GM12801 (cell line): ENCODE data around the gene EBF3.

Source experiments
- TF ChIP-seq, protein P1 (sequence below): IDR thresholded peaks from one replicate; pipeline ENCODE4 v1.5.1; 2011; ENCODE audit warnings: control low read depth; ENCODE audit not compliant: insufficient read length; ENCODE audit errors: extremely low read depth

The EBF3 gene

DNA sequence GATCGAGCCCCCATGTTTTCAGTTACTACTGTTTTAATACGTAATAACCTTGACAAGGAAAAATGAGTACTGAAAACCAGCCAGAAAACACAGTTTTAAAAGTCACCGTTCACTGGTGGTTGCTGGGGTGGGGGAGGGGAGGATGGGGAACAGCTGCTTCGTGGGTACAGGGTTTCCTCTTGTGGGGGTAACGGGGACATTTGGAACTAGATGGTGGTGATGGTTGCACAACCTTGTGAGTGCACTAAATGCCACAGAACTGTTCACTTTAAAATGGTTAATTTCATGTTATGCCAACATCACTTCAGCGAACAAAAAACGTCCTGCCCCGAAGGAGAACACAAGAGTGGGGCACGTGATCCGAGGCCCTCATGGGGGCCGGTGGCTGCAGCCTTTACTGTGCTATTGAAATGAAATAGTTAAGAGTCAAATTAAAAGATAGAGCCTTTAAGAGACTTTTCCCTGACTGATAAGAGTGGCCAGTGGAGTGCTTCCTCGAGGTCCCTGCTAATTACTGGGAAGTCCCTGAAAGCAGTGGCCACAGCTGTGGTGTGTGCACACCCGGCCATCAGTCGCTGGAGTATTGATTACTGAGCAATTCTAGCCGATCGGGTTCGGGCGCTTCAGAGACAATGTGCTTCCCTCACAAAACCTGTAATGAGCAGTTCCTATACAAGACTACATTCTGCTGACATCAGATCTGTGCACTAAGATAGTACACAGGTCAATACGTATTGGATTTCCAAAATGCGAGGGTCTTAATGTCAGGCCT lies 80.3 kb downstream of the EBF3 start:
- TF ChIP-seq, protein P1, sequence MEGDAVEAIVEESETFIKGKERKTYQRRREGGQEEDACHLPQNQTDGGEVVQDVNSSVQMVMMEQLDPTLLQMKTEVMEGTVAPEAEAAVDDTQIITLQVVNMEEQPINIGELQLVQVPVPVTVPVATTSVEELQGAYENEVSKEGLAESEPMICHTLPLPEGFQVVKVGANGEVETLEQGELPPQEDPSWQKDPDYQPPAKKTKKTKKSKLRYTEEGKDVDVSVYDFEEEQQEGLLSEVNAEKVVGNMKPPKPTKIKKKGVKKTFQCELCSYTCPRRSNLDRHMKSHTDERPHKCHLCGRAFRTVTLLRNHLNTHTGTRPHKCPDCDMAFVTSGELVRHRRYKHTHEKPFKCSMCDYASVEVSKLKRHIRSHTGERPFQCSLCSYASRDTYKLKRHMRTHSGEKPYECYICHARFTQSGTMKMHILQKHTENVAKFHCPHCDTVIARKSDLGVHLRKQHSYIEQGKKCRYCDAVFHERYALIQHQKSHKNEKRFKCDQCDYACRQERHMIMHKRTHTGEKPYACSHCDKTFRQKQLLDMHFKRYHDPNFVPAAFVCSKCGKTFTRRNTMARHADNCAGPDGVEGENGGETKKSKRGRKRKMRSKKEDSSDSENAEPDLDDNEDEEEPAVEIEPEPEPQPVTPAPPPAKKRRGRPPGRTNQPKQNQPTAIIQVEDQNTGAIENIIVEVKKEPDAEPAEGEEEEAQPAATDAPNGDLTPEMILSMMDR = no peak

DNA sequence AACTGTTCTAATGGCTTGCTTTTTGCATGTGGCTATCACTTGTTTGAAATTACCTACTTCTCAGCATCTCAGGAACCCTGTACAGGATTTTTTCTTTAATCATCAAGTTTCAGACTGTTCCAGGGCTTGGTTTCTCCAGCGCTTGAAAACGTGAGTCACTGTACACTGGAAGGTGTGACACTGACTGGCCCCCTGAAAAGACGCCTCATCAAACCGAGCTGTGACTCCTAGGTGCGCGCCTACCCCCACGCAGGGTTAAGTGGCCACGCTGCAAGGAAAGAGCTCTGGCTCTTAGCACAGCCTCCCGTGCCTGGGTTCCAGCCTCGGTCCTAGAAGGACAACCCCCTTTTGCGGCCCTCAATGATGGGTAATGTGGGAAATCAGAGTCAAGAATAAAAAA lies 81.0 kb downstream of the EBF3 start:
- TF ChIP-seq, protein P1 = no peak

DNA sequence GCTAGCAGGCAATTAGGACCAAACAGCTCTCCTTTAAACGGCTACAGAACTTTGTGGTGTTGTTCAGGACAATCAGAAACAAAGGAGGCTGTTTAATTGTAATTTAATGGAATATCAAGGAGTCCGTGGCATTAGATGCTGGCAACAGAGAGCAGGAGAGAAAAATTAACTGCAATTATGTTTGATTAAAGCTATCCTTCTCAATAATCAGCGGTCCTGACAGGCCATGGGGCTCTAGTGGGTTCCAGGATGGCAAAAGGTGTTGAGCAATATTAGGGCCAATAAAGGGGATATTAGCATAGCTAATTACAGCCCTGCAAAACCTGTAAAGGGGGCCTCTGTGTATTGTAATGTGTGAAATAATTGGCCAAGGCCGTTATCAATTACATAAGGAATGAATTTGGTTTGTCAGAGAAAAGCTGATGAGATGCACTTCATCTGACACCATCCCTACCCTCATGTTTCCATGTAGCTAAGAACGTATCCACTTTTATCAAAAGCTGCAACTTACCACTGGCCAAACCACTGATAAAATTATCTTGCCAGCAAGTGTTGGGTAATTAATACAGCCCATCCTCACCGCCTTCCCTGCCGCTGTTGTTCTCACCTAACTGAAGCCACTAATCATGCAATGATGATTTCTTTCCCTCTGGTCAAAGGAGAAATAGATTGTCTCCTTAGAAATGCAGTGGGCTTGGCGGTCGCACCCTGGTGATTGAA lies 81.6 kb downstream of the EBF3 start:
- TF ChIP-seq, protein P1 = no peak

DNA sequence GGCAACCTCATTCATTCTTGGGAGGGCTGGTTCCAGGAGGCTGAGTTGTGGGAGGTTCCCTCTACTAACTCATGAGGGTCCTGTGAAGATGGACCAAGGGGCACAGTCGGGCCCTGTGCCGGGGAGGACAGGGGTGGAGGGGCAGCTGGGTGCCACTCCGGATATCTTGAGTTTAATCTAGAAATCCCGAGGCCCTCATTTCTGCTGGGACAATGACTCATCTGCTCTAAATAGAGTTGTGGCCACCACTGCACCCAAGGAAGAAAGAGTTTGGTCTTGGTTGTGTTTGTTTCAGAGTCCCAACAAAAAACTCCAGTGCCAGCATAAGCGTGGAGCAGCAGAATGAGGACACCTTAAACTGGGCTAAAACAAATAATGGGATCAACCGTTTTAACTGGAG lies 82.4 kb downstream of the EBF3 start:
- TF ChIP-seq, protein P1 = no peak

DNA sequence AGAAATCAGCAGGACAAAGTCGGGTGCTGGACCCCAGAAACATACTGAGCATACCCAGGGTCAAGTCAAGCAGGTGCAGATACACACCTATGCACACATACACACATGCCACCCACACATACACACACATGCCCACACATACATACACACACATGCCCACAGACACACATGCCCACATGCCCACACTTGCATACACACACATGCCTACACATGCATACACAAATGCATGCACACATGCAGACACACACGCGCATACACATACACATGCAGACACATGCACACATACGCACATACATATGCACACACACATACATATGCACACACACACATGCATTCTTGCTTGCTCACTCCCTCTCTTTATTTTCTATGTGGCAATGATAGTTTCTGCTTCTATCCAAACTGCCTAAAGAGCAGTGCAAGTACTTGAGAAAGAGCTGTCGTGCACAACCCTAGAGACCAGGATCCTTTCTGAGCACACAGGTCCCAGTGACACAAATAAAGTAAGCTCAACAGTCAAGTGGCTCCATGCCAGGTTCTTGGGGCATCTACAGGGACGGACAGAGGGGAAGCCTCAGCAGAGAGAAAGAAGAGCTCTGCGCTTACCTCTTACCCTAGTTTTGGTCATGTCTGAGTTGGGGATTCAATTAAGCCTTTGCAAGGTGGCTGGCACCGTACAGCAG lies 83.7 kb downstream of the EBF3 start:
- TF ChIP-seq, protein P1 = no peak

DNA sequence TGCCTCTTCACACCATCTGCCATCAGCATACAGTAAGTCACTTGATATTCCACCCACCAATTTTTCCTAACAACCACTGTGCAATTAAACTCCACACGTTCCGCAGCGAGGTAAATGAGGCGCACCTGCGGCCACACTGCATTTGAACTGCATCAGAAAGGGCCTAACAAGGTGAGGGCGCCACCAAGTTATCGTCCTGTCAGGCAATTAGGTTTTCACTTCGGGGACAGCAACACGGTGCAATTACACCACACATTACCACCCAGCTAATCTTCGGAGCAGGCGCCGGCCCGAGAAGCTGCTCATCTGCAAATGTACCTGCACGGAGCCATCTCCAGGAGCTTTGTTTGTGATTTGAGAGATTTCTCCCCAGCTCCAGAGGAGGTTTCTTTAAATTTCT lies 84.4 kb downstream of the EBF3 start:
- TF ChIP-seq, protein P1 = no peak

DNA sequence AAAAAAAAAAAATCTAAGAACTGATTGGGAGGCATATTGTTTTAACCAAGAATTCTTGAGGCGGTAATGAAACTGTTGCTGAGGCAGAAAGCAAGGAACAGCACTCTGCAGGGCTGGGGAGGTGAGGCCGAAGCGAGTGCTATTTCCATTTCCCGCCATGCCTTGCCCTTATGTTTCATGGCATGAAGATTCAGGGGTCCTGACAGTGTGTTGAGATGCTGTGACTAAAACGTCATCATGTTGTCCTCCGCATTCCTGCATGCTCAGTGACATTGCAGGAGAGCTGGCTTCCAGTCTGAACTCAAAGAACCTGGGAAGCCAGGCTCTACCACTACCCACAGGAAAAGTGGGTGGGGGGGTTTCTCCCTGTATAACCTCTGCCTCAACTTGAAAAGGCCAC lies 85.2 kb downstream of the EBF3 start:
- TF ChIP-seq, protein P1 = no peak
